Heart right ventricle (tissue), 16 donors: ENCODE results near the gene SV2C. TPM values are rescaled to one million over a fixed set of nuclear protein-coding genes. Genes with fewer than 3 reads are reported as not detected.

Source experiments
- ATAC-seq, 8 donors: fragments of 200-7000 bp; cut with Tn5 transposase; one replicate each; pipeline ENCODE4 v1.9.1; 2020; ENCODE audit warnings: mild to moderate bottlenecking in 8 of 8, moderate library complexity in 8 of 8, moderate number of reproducible peaks in 1 of 8
- DNase-seq, 2 donors: peaks; one replicate each; pipeline ENCODE4 v3.0.0-alpha.2; 2020
- H3K27ac ChIP-seq, 10 donors: fragments of 200-600 bp; sonication (generic) in 2 of 10; one replicate each; pipeline versions ENCODE4 v1.5.0 to v1.8.0; 2020 to 2022; ENCODE audit warnings: mild to moderate bottlenecking in 3 of 10
- H3K27me3 ChIP-seq, 7 donors: fragments of 200-600 bp; one replicate each; pipeline ENCODE4 v1.8.0; 2021 to 2022; ENCODE audit warnings: mild to moderate bottlenecking in 2 of 7
- H3K36me3 ChIP-seq, 9 donors: fragments of 200-600 bp; sonication (generic) in 1 of 9; one replicate each; pipeline versions ENCODE4 v1.5.0 to v1.8.0; 2020 to 2022; ENCODE audit warnings: mild to moderate bottlenecking in 2 of 9
- H3K4me1 ChIP-seq, 9 donors: fragments of 200-600 bp; sonication (generic) in 1 of 9; one replicate each; pipeline versions ENCODE4 v1.5.0 to v1.8.0; 2020 to 2022; ENCODE audit warnings: mild to moderate bottlenecking in 4 of 9
- H3K4me3 ChIP-seq, 10 donors: fragments of 200-600 bp; sonication (generic) in 2 of 10; one replicate each; pipeline versions ENCODE4 v1.5.0 to v1.8.0; 2020 to 2022; ENCODE audit warnings: mild to moderate bottlenecking in 7 of 10, moderate library complexity in 2 of 10
- H3K9me3 ChIP-seq, 11 donors: fragments of 200-600 bp in 10 of 11; sonication (generic) in 2 of 11; one replicate each; pipeline versions ENCODE4 v1.5.0 to v1.8.0; 2013 to 2022; ENCODE audit warnings: mild to moderate bottlenecking in 2 of 11, control low read depth in 1 of 11, moderate library complexity in 1 of 11
- CTCF ChIP-seq, 9 donors: fragments of 200-600 bp; sonication (generic) in 2 of 9; IDR thresholded peaks; one replicate each; pipeline versions ENCODE4 v1.5.0 to v1.8.0; 2021 to 2022; ENCODE audit warnings: antibody characterized with exemption in 9 of 9, mild to moderate bottlenecking in 5 of 9, moderate library complexity in 1 of 9
- WGBS, 2 donors: extraction: QIAGEN DNeasy Blood & Tissue Kit; methylation state at CpG; one replicate each; pipeline ENCODE4 v1.1.7; 2013; ENCODE audit warnings: inconsistent platforms in 1 of 2; 5-methylcytosine and 5-hydroxymethylcytosine counted together
- intact Hi-C, 10 donors: fragments of 100-400 bp; cut with DNase I; formaldehyde crosslinking; loops; one replicate each; pipeline versions ENCODE4 v1.11.1 to v1.14.2; 2022
- polyA plus RNA-seq, 2 donors: library from polyadenylated mRNA; stranded (reverse); fragments of 200-250 nt; gene quantifications; one replicate each; pipeline ENCODE4 v1.2.3, GENCODE V29; 2013
- total RNA-seq, 10 donors: library from RNA; stranded (reverse); fragmentation: NEBNext Ultra II Directional in 3 of 10; extraction: Animal tissue kit (Norgen Biotek cat#: 25700) in 3 of 10; gene quantifications; one replicate each; pipeline versions ENCODE4 v1.2.1 to v1.2.4, GENCODE V29; 2021 to 2023
- donor health status: Arrhythmogenic right ventricular cardiomyopathy.
- donor health status: ischemic (EF 13 %, LVEDD 7.1; RV severe dilation, severe dysfunction).
- donor health status: healthy with polysubstance abuse.
- donor health status: DM: no; HTN: yes; CAD: no.
- donor health status: DM: no; HTN: no; CAD: no.
- donor health status: ischemic (EF 25% LVEDD 6.9; RV normal size, moderate dysfunction).
- donor health status: ischemic (EF 25% LVEDD 5.7; RV mildly dilated, moderate dysfunction).
- donor health status: healthy.
- donor health status: DM: yes; HTN: yes; CAD: no.
- donor health status: Ischemic cardiomyopathy.
- donor health status: ischemic (EF 35%, LVEDD 5.7; RV mildly dilated, moderate dysfunction).
- donor health status: nonischemic (EF 11% LVEDD 7.7; RV severe dilation, severe dysfunction).
- donor health status: DM: yes; HTN: yes; CAD: no.
- donor health status: PGD.
- donor health status: ischemic (EF 29% LVEDD 5.4; RV normal size, mild dysfunction).
- donor health status: nonischemic (EF 23%, LVEDD 6.1; RV moderate dilation, normal function).

Gene SV2C
- total and polyA plus RNA-seq, 12 donors, result 0.09 to 1.2 (median 0.24) TPM; not detected in 4

- 56 to 59% methylated on average over 7 of the region's 7 CpGs for WGBS, 2 donors
- H3K27me3 ChIP-seq, result no peaks in the 10 kb centered on the region
- intact Hi-C loops, result no loop called here
Measured at GRCh38 chr5:76303921-76304320, 220.7 kb downstream of the SV2C start.

GRCh38 chr5:76305269-76305668, 222.1 kb downstream of the SV2C start:
- DNase-seq, result no peak
- ATAC-seq, result peak in 5 of 8 donors; percentile 50 to 77 (median 71)

More at GRCh38 chr5:76303921-76304320, 220.7 kb downstream of the SV2C start:
- H3K9me3 ChIP-seq, result no peaks in the 10 kb centered on the region
- H3K4me3 ChIP-seq, result no peak overlapping the region
- DNase-seq (no peak), ATAC-seq (peak in 1 of 8 donors; percentile 41)
- no peak overlapping the region for H3K27ac ChIP-seq
- H3K4me1 ChIP-seq, result peaks cover 0 to 27% (median 0%) of the 10 kb centered on the region in 9 donors
- no peak for TF ChIP-seq CTCF (IDR thresholded peaks at IDR 0.05)
- H3K36me3 ChIP-seq, result no peaks in the 10 kb centered on the region

GRCh38 chr5:76305775-76306174, 222.6 kb downstream of the SV2C start:
- H3K27ac ChIP-seq, result peak overlapping the region in 2 of 10 donors; percentile 22 to 72
- TF ChIP-seq CTCF (IDR thresholded peaks at IDR 0.05), result no peak
- no peaks in the 10 kb centered on the region for H3K9me3 ChIP-seq
- no peak overlapping the region for H3K4me3 ChIP-seq
- H3K4me1 ChIP-seq, result peaks cover 0 to 27% (median 0%) of the 10 kb centered on the region in 9 donors
- ATAC-seq, result peak in 1 of 8 donors; percentile 36
- DNase-seq, result no peak
- no peaks in the 10 kb centered on the region for H3K27me3 ChIP-seq
- WGBS, 2 donors, result 75 to 88% methylated on average over 1 of the region's 1 CpG
- no peaks in the 10 kb centered on the region for H3K36me3 ChIP-seq
- intact Hi-C loops, result no loop called here

More at GRCh38 chr5:76305269-76305668, 222.1 kb downstream of the SV2C start:
- Histone ChIP-seq H3K4me1 (peaks cover 0 to 27% (median 0%) of the 10 kb centered on the region in 9 donors), H3K27ac (peak overlapping the region in 1 of 10 donors; percentile 72), H3K27me3 (no peaks in the 10 kb centered on the region), H3K4me3 (no peak overlapping the region), H3K9me3 (no peaks in the 10 kb centered on the region), H3K36me3 (no peaks in the 10 kb centered on the region)
- WGBS, 2 donors, result 59 to 68% methylated on average over 2 of the region's 2 CpGs
- intact Hi-C loops, result no loop called here
- TF ChIP-seq CTCF (IDR thresholded peaks at IDR 0.05), result no peak

- ATAC-seq (no peak), DNase-seq (no peak)
- H3K9me3 ChIP-seq, result no peaks in the 10 kb centered on the region
- H3K4me1 ChIP-seq, result peaks cover 0 to 10% (median 0%) of the 10 kb centered on the region in 9 donors
- H3K36me3 ChIP-seq, result no peaks in the 10 kb centered on the region
- no peak overlapping the region for H3K27ac ChIP-seq
- intact Hi-C loops, result no loop called here
- no peak for TF ChIP-seq CTCF (IDR thresholded peaks at IDR 0.05)
- WGBS, 2 donors, result 41 to 71% methylated on average over 1 of the region's 1 CpG
- H3K4me3 ChIP-seq, result no peak overlapping the region
- no peaks in the 10 kb centered on the region for H3K27me3 ChIP-seq
Measured at GRCh38 chr5:76310208-76310607, 227.0 kb downstream of the SV2C start.
